HG03103 (cell line): ENCODE data around the gene RNPEPL1.

Source experiments
- ATAC-seq: cut with Tn5 transposase; IDR thresholded peaks from one replicate; pipeline ENCODE4 v1.9.1; 2021; ENCODE audit warnings: low read depth; ENCODE audit not compliant: unreplicated experiment

Gene RNPEPL1

DNA sequence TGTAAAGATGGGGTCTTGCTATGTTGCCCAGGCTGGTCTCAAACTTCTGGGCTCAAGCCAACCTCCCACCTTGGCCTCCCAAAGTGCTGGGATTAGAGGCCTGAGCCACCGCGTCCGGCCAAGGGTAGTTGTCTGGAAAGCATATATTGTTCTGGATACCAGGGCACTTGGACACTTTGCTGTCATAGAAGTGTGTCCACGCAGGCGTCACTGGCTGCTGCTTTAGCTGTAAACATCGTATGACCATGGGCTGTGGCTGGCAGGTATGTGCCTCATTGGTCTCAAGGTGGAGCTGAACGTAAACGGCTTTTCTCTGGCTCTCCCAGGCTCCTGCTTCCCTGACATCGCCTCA lies 53.8 kb downstream of the RNPEPL1 start:
- ATAC-seq = no peak

DNA sequence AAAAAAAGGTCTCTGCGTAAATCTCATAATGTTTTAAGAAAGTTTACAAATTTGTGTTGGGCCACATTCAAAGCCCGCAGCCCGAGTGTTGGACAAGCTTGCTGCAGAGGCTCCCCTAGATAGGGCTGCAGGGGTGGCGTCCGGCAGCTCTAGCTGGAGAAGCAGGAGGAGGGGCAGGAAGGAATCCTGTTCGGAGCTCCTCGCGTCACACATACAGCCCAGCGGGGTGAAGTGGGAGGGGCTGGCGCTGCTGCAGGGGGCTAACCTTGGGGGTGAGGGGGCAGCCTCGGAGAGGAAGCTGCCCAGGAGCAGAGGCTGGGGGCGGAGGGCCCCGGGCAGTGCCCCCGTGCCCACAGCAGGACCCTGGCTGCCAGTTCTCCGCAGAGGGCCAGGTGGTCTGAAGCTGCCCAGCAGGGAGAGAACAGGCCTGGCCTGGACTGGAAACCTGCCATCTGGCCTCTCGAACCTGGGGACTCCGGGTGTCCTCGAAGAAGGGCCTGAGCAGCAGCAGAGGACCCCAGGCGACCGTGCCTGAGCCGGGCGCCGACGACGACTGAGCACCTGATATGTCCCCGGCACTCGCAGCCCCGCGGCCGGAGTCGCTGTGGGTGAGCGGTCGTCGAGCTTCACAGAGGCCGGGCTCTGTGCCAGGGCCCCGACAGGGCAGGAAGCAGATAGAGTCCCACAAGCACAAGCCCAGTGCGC lies 54.4 kb downstream of the RNPEPL1 start:
- no peak for ATAC-seq

- no peak for ATAC-seq
These were observed 55.3 kb downstream of the RNPEPL1 start for GRCh38 chr2:240623531-240624010.

DNA sequence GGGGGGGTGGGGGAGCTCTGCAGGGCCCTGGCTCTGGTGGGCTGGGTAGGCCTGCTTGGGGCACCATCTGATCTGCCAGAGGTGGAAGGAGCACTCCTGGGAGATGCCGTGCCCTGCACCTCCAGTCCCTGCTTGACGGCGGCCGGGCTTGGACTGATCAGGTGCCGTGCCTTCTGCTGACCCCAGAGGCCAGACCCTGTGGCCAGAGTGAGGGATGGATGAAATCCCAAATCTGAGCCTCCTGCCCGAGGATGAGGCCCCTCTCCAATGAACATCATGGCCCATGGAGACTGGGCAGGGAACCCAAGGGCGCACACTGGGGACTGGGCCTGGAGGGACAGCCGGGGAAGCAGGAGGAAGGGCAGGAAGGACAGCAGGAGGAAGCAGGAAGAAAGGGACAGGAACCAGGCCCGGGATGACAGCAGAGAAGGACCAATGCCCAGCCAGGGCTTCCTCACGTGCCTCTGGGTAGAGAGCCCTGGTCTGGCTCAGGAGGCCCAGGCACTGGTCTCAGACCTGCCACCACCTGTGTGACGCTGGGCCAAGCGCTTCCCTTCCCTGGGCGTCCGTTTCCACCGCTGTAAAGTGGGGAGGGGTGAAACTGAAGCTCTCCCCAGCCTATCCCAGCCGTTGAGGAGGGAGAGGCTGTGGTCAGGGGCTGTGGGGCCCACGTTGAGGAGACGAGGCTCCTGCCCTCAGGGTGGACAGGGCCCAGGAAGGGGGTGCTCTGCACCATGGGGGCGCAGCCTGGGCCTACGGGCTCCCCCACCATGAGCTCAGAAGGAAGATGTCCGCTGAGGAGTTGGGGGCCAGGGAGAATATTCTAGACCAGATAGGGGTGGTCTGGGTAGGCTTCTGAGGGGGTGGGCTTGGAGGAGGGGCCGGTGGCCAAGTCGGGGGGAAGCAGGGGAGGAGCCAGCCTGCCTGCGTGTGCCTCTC lies 56.0 kb downstream of the RNPEPL1 start:
- no peak for ATAC-seq

DNA sequence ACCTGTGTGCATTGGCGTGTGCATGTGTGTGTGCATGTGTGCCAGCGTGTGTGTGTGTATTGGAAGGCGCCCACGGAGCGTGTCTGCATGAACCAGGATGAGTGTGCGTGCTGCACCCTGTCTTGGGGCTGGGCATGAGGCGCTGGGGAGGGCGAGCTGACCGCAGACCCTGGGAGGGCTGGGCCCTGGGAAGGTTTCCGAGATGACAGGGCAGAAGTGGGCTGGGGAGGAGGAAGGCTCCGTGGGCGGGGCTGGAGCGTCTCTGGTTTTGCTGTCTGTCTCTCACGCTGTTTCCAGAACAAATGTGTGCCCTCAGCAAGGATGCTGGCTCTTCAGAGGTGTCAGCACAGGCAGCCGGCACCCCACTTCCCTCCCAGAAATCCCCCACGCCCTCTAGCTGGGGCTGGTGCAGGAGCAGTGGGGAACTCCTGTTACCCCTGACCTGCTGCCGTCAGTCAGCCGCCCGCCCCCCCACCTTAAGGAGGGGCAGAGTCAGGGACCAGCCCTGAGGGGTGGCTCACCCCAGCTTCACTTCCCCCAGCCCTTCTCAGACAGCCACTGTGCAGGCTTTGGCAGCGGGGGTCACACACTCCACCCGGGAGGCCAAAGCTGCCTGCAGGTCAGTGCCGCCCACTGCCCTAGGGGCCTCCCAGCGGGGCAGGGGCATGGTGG lies 56.8 kb downstream of the RNPEPL1 start, which contains the start of gene GPR35:
GPR35 (plus strand) TSS at position 531 of the 672 bp plus-strand sequence. CDS start 4,473 bp downstream, outside the sequence.
- no peak for ATAC-seq

DNA sequence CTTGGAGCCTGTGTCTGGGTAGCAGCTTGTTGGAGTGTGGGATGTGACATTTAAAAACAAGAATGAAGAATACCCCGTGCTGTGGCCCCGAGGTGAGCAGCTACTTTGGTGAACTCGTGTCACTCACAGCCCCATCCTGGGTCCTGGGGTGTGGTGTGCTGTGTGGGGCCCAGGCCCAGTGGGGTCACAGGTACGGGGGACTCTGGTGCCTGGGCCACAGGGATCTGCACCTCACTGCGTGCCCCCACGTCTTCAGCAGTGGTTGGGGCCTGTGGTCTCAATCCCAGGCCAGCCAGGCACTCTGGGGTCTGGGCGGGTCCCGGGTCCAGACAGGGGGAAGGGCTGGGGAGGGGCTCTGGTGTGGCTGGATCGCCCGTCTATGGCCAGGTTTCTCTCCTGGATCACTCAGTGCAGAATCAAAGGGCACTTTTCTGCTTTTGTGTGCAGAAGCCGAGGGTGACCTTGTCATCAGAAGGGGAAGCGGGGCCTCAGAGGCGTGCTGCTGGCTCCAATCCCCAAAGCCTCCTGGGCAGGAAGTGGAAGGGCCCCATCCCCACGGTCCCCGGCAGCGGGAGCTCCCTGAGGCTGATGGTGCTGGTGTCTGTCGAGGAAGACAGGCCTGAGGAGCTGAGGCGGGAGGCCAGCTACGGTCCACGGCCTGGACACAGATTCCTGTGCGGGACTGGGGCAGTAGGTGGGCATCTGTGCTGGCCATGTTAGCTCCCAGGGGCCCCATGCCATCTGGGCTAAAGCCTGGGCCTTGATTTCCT lies 58.4 kb downstream of the RNPEPL1 start:
- ATAC-seq = no peak

GRCh38 chr2:240627736-240628506 lies 59.6 kb downstream of the RNPEPL1 start:
- ATAC-seq = no peak

DNA sequence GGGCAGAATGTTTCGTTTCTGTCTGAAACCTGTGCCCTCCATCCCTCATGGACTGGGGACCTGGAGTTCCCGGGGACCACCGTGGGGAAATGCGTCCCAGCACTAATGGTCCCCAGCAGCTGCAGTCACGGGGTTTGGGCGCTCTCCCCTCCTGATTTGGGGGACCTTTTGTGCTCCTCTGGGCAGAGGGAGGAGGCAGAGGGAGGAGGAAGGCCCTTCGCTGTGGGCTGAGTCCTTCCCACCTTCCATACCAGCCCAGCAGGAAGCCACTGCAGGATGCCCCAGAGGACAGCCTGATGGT lies 60.2 kb downstream of the RNPEPL1 start:
- ATAC-seq = no peak

GRCh38 chr2:240628808-240629618 lies 60.7 kb downstream of the RNPEPL1 start:
- no peak for ATAC-seq

DNA sequence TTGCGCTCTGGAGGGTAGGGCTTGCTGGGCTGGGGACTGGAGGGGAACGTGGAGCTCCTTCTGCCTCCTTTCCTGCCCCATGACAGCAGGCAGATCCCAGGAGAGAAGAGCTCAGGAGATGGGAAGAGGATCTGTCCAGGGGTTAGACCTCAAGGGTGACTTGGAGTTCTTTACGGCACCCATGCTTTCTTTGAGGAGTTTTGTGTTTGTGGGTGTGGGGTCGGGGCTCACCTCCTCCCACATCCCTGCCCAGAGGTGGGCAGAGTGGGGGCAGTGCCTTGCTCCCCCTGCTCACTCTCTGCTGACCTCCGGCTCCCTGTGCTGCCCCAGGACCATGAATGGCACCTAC lies 61.3 kb downstream of the RNPEPL1 start:
- no peak for ATAC-seq

- ATAC-seq = no peak
These were observed 61.9 kb downstream of the RNPEPL1 start for GRCh38 chr2:240629968-240630770.
